GM10266 (cell line): ENCODE results near the gene GNG10.

Experiments
- DNase-seq: peaks from one replicate; pipeline ENCODE4 v3.0.0; 2012; ENCODE audit errors: extremely low spot score
- TF ChIP-seq, protein P1 (sequence below): IDR thresholded peaks from 2 replicates; pipeline ENCODE4 v1.5.1; 2012; ENCODE audit warnings: mild to moderate bottlenecking, low read depth; ENCODE audit not compliant: control insufficient read depth, insufficient read depth; ENCODE audit errors: missing control alignments

The GNG10 gene

GRCh38 chr9:111628411-111628810 lies 33.0 kb upstream of the GNG10 start:
- no peak for DNase-seq
- TF ChIP-seq, protein P1, sequence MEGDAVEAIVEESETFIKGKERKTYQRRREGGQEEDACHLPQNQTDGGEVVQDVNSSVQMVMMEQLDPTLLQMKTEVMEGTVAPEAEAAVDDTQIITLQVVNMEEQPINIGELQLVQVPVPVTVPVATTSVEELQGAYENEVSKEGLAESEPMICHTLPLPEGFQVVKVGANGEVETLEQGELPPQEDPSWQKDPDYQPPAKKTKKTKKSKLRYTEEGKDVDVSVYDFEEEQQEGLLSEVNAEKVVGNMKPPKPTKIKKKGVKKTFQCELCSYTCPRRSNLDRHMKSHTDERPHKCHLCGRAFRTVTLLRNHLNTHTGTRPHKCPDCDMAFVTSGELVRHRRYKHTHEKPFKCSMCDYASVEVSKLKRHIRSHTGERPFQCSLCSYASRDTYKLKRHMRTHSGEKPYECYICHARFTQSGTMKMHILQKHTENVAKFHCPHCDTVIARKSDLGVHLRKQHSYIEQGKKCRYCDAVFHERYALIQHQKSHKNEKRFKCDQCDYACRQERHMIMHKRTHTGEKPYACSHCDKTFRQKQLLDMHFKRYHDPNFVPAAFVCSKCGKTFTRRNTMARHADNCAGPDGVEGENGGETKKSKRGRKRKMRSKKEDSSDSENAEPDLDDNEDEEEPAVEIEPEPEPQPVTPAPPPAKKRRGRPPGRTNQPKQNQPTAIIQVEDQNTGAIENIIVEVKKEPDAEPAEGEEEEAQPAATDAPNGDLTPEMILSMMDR, result no peak

- TF ChIP-seq, protein P1, result no peak
- DNase-seq, result no peak
Observed at GRCh38 chr9:111630182-111630963, 31.0 kb upstream of the GNG10 start.

DNA sequence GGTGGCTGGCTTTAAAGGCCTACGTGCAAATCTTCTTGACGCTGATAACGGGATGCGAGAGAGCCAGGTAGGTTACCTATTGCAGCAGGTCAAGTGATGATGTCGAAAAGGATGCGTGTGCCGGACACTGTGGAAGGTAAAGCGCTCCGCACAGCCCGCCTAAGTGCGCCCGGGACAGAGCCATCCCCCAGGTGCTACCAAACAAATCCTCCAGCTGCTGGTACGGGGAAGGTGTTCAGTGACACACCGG lies 30.5 kb upstream of the GNG10 start:
- DNase-seq, result no peak
- TF ChIP-seq, protein P1, result no peak

DNA sequence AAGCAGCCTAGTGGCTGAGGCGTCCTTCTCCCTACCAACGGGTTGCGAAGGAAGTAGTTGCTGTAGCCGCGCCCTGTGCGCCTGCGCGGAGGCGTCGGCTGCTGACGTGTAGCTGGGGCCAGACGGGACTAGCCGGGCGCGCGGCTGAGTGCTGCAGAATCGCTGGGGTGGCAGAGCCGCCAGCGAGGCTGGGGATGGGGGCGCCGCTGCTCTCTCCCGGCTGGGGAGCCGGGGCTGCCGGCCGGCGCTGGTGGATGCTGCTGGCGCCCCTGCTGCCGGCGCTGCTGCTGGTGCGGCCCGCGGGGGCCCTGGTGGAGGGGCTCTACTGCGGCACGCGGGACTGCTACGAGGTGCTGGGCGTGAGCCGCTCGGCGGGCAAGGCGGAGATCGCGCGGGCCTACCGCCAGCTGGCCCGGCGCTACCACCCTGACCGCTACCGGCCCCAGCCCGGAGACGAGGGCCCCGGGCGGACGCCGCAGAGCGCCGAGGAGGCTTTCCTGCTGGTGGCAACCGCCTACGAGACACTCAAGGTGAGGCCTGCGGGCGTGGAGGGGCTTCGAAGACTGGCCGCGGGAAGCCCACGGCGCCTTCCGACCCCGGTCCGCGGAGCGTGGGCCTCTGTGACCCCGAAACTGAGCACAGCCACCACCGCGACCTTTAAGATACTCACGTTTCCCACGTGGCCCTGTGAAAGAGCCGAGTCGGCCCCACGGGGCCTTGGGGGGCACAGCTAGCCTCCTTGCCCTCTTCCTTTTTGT lies 30.0 kb upstream of the GNG10 start, which contains the start of gene DNAJC25:
DNAJC25 (plus strand) TSS at position 121 of the 758 bp plus-strand sequence; CDS start at position 195, 74 bp downstream.
- DNase-seq, result peak; percentile 100
- TF ChIP-seq, protein P1, result peak; percentile 15

GRCh38 chr9:111632060-111632459 lies 29.3 kb upstream of the GNG10 start:
- DNase-seq, result no peak
- TF ChIP-seq, protein P1, result no peak

DNA sequence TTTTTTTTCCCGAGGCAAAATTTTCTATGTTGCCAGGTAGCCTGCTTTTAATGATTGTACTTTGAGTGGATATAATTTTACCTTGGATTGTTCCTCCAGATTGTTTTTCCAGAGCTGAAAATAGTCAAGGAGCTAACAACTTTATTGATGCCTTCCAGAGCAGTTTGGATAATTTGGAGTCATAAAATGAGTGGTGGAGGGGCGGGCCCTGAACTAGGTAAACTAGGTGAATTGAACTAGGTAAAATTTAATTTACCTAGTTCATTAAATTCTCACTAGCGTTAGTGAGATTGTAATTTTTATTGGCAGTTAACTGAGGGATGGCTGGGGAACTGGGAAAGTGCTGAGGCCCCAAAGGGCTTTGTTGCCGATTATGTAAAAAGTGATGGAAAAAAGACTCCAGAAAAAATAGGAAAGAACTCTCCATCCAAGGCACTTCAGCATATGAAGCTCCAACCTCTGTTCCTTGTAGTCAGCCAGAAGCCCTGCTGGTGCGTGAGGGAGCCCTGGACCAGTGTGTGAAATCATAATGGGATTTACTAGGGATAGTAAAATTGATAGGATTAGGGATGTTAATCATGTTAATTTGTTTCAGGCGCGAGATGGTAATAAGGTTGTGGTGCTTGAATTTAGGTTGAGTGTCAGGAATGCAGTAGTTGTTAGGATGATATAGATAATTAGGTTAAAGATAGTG lies 28.6 kb upstream of the GNG10 start:
- TF ChIP-seq, protein P1, result no peak
- no peak for DNase-seq
